ENCODE measurements around the gene RPS6KB1.
A peak's percentile ranks its signal among the peaks of the same experiment; 100 is the strongest.
"Not testable (repeated sequence)": the region's sequence is repeated elsewhere in the genome, so short reads cannot be mapped to it uniquely, and the experiment has no call there.

The RPS6KB1 gene

GRCh38 chr17:59870482-59870881 is 22.4 kb upstream of the RPS6KB1 start:
- H3K27me3 ChIP-seq (ENCODE audit: insufficient read depth, poor library complexity, severe bottlenecking): no peaks in the 10 kb centered on the region
- H3K27ac ChIP-seq (replicated peaks): no peak overlapping the region
- TF ChIP-seq CTCF (IDR thresholded peaks at IDR 0.05; ENCODE audit: insufficient read depth, low read length): no peak
- TF ChIP-seq SPI1 (IDR thresholded peaks at IDR 0.05; ENCODE audit: borderline replicate concordance, low read depth): no peak
- no peak for TF ChIP-seq REST (IDR thresholded peaks at IDR 0.05; ENCODE audit: insufficient replicate concordance, low read depth)
- no peak for TF ChIP-seq GABPA (IDR thresholded peaks at IDR 0.05; ENCODE audit: low read depth)
- TF ChIP-seq POLR2AphosphoS5 (IDR thresholded peaks at IDR 0.05; ENCODE audit: low read depth): no peak
- H3K4me3 ChIP-seq (replicated peaks; ENCODE audit: insufficient read depth, low read length): no peak overlapping the region
- DNase-seq (ENCODE audit: low read depth in 1 of 2, low spot score in 1 of 2): no peak

- Histone ChIP-seq H3K27ac (replicated peaks) (no peak overlapping the region), H3K27me3 (ENCODE audit: insufficient read depth, poor library complexity, severe bottlenecking) (no peaks in the 10 kb centered on the region), H3K4me3 (replicated peaks; ENCODE audit: insufficient read depth, low read length) (no peak overlapping the region)
- TF ChIP-seq SPI1 (IDR thresholded peaks at IDR 0.05; ENCODE audit: borderline replicate concordance, low read depth): no peak
- no peak for TF ChIP-seq POLR2AphosphoS5 (IDR thresholded peaks at IDR 0.05; ENCODE audit: low read depth)
- DNase-seq (ENCODE audit: low read depth in 1 of 2, low spot score in 1 of 2): no peak
These were observed 20.6 kb upstream of the RPS6KB1 start for GRCh38 chr17:59872351-59872750.

GRCh38 chr17:59873414-59873813 is 19.5 kb upstream of the RPS6KB1 start:
- not testable (repeated sequence) for H3K27me3 ChIP-seq (ENCODE audit: insufficient read depth, poor library complexity, severe bottlenecking); DNase-seq (ENCODE audit: low read depth in 1 of 2, low spot score in 1 of 2); H3K27ac ChIP-seq (replicated peaks); H3K4me3 ChIP-seq (replicated peaks; ENCODE audit: insufficient read depth, low read length)

GRCh38 chr17:59874376-59874775 is 18.5 kb upstream of the RPS6KB1 start:
- no peak for DNase-seq (ENCODE audit: low read depth in 1 of 2, low spot score in 1 of 2)
- Histone ChIP-seq H3K27me3 (ENCODE audit: insufficient read depth, poor library complexity, severe bottlenecking) (no peaks in the 10 kb centered on the region), H3K4me3 (replicated peaks; ENCODE audit: insufficient read depth, low read length) (no peak overlapping the region), H3K27ac (replicated peaks) (no peak overlapping the region)
- no peak for TF ChIP-seq SPI1 (IDR thresholded peaks at IDR 0.05; ENCODE audit: borderline replicate concordance, low read depth)
- TF ChIP-seq REST (IDR thresholded peaks at IDR 0.05; ENCODE audit: insufficient replicate concordance, low read depth): no peak
- TF ChIP-seq POLR2AphosphoS5 (IDR thresholded peaks at IDR 0.05; ENCODE audit: low read depth): no peak

GRCh38 chr17:59876107-59876506 is 16.8 kb upstream of the RPS6KB1 start:
- Histone ChIP-seq H3K27me3 (ENCODE audit: insufficient read depth, poor library complexity, severe bottlenecking) (no peaks in the 10 kb centered on the region), H3K4me3 (replicated peaks; ENCODE audit: insufficient read depth, low read length) (no peak overlapping the region), H3K27ac (replicated peaks) (no peak overlapping the region)
- TF ChIP-seq CTCF (IDR thresholded peaks at IDR 0.05; ENCODE audit: insufficient read depth, low read length): no peak
- no peak for TF ChIP-seq SPI1 (IDR thresholded peaks at IDR 0.05; ENCODE audit: borderline replicate concordance, low read depth)
- no peak for TF ChIP-seq GABPA (IDR thresholded peaks at IDR 0.05; ENCODE audit: low read depth)
- no peak for TF ChIP-seq POLR2AphosphoS5 (IDR thresholded peaks at IDR 0.05; ENCODE audit: low read depth)
- TF ChIP-seq REST (IDR thresholded peaks at IDR 0.05; ENCODE audit: insufficient replicate concordance, low read depth): no peak
- DNase-seq (ENCODE audit: low read depth in 1 of 2, low spot score in 1 of 2): peak in 1 of 2 experiments; percentile 78
